IPS DF 4.7 (cell line): ENCODE data around the gene TRHDE.

Source experiments
- DNase-seq: peaks from one replicate; pipeline ENCODE4 v3.0.0-alpha.2; 2013; ENCODE audit warnings: low spot score; ENCODE audit errors: extremely low read depth

Gene TRHDE, protein sequence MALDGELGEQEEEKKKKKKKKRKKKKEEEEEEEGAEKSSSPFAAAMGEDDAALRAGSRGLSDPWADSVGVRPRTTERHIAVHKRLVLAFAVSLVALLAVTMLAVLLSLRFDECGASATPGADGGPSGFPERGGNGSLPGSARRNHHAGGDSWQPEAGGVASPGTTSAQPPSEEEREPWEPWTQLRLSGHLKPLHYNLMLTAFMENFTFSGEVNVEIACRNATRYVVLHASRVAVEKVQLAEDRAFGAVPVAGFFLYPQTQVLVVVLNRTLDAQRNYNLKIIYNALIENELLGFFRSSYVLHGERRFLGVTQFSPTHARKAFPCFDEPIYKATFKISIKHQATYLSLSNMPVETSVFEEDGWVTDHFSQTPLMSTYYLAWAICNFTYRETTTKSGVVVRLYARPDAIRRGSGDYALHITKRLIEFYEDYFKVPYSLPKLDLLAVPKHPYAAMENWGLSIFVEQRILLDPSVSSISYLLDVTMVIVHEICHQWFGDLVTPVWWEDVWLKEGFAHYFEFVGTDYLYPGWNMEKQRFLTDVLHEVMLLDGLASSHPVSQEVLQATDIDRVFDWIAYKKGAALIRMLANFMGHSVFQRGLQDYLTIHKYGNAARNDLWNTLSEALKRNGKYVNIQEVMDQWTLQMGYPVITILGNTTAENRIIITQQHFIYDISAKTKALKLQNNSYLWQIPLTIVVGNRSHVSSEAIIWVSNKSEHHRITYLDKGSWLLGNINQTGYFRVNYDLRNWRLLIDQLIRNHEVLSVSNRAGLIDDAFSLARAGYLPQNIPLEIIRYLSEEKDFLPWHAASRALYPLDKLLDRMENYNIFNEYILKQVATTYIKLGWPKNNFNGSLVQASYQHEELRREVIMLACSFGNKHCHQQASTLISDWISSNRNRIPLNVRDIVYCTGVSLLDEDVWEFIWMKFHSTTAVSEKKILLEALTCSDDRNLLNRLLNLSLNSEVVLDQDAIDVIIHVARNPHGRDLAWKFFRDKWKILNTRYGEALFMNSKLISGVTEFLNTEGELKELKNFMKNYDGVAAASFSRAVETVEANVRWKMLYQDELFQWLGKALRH

DNA sequence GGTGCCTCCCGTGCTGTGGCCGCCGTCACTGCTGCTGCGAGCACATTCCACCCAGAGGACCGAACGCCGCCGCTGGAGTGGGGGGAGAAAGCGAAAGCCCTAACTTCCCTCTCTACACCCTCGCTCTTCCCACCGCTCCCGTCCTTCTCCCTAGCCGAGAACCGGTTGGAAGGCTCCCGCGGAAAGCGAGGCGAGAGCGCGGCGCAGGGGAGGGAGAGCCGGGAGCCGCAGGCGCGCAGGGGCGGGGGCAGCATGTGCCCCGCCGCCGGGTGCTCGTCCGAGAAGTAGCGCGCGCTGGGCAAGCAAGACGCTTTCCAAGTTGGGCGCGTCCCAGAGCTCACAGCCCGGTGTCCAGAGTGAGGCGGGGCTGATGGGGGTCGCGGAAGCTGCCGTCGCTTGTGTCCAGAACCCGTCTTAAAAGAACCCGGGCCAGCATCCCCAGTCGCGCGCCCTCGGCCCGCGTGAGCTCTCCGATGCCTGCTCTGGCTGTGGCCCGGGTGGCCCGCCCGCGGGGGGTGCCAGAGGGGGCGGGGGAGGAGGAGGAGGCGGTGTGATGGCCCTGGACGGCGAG is at the start of gene TRHDE:
TSS of gene TRHDE (plus strand) at position 280 of the 571 bp plus-strand sequence. CDS start at position 554, 274 bp downstream.
- DNase-seq: no peak

DNA sequence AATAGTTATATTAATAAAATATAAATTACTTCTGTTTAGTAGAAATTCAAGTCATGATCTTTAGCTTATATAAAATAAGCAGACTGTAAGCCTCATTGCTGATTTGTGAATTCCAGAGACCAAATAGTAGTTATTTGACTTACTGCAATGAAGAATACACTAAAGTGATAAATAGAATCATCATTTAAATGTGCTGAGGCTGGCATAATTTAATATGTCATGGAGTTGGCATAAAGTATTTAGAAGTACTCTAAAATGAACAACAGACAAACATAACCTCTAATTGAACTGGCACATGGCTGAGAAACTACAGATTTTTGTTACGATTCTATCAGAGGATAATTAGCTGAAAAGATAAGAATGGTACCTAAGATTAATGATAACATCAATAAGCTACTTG is 45.7 kb upstream of the TRHDE start:
- no peak for DNase-seq

GRCh38 chr12:72228424-72228823 is 43.7 kb upstream of the TRHDE start:
- no peak for DNase-seq

DNA sequence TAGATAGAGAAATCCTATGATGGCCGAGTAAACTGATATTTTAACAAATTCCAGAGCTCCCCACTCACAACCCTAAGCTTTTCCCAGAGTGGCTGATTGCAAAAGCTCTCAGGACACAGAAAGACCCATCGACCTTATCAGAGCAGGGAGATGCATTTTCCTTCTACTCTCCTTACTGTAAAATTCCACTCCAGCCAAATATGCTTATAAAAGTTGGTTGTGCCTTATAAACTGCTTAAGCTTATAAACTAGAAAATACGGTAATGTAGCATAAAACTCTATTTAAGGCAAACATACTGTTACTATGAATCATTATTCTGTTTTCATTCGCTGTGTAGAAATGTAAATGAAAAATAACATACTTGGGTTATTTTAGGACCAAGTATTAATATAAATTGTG is 41.6 kb upstream of the TRHDE start:
- DNase-seq: no peak

DNA sequence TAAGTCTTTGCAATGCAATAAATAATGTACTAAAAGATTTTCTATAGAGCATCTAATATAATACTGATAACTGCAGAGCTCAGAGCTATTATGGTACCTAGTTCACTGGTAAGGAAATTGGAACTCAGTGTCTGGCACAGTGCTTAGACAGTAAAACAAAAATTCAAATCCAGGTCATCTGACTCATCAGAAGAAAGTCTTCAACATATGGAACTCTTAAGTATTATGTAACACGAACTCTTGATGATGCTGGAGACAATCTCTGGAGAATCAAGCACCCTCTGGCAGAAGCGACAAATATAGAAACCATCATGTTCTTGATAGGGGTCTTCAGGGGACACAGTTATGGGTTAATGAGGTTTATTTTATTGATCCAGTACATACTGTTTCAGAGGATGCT is 37.3 kb upstream of the TRHDE start:
- no peak for DNase-seq

DNA sequence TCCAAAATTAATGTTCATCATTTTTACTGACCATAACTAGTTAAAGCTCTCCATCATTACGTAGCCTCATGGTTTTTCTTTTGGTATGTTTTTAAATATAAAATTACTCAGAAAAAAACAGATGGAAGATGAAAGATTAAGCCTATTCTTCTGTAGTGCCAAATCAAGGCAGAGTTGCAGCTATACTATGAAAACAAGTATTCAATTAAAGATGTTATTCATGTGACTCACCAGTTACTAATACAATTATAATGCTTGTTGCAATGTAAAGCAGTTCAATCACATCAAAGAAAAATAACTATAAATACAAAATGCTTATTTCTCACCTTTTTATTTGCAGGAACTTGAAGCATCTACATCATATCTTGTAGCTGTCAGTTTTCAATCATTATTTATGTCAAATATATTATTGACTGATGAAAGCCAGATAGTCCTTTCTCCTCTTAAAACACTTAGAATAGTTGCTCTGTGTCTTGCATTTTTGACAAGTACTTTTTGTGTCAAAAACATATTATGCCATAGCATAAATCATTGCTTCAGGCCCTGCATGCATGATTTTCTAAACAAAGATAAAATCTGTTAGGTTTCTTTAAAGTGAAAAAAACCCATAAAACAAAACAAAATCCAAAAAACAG is 36.0 kb upstream of the TRHDE start:
- DNase-seq: no peak

DNA sequence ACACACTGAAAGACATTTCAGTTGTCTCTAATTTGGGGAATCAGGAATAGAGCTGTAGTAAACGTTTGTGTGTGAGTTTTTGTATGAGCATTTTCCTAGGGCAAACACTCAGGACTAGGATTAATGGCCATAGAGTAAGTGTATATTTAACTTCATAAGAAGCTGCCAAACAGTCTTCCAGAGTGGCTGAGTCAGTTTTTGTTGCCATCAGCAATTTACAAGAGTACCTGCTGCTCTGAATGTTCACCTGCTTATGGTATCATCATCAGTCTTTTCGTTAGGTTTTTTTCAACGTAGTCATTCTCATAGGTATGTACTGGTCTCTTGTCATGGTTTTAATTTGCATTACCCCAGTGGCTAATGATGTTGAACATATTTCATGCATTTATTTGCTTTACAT is 30.6 kb upstream of the TRHDE start:
- no peak for DNase-seq

DNA sequence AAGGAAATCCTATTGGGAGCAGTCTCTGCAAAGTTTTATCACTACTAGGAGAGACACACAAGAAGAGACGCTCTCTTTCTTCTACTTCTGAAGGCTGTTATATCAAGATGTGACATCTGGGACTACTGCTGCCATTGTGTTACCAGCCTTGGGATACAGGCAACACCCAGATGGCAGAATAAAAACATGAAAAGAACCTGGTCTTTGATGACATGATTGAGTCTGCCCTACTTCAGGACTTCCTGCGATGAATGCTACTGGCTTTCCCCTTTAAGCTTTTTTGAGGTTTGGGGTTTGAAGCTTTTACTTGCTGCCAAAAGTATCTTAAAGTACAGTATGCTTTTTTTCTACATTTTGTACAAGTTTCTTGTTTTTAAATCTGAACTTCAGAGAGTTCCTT is 29.2 kb upstream of the TRHDE start:
- no peak for DNase-seq

GRCh38 chr12:72246370-72246769 is 25.8 kb upstream of the TRHDE start:
- no peak for DNase-seq

- DNase-seq: no peak
Observed at GRCh38 chr12:72250346-72250745, 21.8 kb upstream of the TRHDE start.

DNA sequence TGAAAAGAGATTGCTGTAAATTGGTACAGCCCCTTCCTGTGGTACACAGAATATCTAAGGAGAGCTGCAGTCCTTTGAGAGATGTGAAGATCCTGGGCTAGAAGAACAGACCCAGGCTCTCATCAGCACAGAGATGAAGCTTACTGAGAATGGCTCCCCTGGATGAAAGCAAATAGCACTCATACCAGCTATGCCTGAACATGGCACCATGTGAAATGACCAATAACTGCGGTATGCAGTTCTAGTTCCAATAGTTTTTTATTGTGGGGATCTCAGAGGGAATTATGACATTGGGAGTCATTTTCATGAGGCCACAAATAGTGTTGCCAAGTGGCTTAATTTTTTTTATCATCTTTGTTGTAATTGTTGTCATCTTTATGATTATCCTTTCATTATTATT is 15.4 kb upstream of the TRHDE start:
- no peak for DNase-seq

GRCh38 chr12:72261885-72262284 is 10.3 kb upstream of the TRHDE start:
- DNase-seq: no peak

DNA sequence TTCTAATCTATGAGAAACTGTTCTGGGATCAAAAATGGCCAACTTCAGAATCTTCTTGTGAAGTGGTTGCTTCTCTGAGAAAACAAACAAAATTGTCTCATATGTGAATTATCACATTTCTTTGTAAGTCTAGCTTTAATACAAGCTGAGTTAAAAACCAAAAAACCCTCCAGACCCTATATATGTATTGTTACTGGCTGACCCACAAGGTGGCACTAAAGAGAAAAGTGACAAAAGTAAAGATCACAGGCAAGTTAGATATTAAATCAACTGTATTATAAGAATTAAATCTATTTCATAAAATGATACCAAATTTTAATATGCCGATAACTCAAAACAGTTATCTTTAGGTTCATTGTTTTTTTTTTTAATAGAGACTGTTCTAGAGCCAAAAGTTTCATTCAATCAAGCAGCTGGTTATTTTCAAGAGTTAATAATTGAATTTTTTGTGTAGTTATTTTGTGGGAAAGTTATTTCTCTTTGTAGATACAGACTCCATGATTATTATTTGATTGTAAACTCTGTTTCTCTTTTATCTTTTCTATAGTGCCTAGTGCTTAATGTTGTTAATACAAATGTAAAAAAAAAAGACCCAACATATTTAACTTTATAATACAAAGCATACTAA is 7.5 kb upstream of the TRHDE start:
- DNase-seq: no peak

DNA sequence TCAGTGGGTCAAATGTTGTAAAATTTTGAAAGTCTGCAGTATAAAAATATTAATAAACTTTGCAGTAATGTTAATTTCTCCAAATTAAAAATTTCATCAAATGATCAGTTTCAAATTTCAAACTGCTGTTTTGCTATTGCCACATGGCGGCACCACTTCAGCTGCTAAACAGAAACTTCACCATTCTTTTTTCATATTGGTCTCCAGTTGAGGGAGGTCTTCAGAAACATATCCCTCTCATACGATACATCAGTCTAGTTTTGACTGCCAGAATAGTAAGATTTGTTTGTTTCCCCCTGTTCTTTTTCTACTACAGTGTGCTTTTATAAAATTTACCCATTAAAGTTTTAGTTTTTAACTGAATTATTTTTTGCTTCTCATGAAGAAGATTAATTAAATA is 4.2 kb upstream of the TRHDE start:
- no peak for DNase-seq

DNA sequence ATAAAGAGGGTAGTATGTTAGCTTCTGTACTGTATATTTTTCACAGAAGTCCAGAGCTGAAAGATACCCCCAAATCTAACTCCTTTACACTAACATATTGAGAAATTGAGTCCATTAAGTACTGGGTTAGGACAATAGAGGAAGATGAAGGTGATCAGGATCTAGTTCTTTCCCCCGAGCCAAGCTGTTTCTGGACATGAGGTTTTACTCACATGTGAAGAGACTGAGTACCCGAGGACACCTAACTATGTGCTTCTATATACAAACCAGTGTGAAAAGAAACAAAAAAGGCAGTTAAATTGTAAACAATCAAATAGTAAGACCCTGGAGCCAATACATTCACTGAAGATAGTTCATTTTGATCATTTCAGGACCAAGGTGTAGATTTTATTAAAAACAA is 3.8 kb upstream of the TRHDE start:
- DNase-seq: no peak

GRCh38 chr12:72269491-72269890 is 2.7 kb upstream of the TRHDE start:
- no peak for DNase-seq

- no peak for DNase-seq
Observed at GRCh38 chr12:72270246-72270645, 1.9 kb upstream of the TRHDE start.

DNA sequence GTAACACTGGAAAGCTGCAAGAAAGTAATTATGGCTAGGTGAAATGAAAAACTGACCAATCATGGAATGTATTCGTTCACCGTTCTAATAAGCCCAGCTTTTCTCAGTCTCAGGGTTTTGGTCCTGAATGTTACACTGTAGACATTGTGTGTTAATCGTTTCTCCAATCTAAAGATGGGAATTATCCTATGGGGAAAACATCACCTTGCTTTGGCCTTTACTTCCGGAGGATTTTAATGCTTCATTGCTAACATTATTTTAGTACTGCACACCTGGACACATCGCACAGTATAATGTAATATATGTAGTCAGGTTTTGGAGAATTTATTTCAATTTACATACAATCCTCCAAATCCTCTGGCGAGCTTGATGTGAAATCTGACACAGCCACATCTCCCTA is 1.2 kb upstream of the TRHDE start:
- no peak for DNase-seq

GRCh38 chr12:72271451-72272090 is 599 bp upstream of the TRHDE start:
- DNase-seq: no peak

DNA sequence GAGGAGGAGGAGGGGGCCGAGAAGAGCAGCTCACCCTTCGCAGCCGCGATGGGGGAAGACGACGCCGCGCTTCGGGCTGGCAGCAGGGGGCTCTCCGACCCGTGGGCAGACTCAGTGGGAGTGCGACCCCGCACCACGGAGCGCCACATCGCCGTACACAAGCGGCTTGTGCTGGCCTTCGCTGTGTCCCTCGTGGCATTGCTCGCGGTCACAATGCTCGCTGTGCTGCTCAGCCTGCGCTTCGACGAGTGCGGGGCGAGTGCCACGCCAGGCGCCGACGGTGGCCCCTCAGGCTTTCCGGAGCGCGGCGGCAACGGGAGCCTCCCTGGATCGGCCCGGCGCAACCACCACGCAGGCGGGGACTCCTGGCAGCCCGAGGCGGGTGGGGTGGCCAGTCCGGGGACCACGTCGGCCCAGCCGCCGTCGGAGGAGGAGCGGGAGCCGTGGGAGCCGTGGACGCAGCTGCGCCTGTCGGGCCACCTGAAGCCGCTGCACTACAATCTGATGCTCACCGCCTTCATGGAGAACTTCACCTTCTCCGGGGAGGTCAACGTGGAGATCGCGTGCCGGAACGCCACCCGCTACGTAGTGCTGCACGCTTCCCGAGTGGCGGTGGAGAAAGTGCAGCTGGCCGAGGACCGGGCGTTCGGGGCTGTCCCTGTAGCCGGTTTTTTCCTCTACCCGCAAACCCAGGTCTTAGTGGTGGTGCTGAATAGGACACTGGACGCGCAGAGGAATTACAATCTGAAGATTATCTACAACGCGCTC is 745 bp downstream of the TRHDE start:
- DNase-seq: no peak
